SU-DHL-6 (cell line): Measurements from ENCODE around the gene HIP1R.
"Not testable (repeated sequence)": the region's sequence is repeated elsewhere in the genome, so short reads cannot be mapped to it uniquely, and the experiment has no call there.

Experiments
- H2AFZ ChIP-seq: fragments of 200-600 bp; sonication (generic); 2 replicates; pipeline ENCODE4 v1.6.1; 2014; ENCODE audit warnings: low read depth, mild to moderate bottlenecking, moderate library complexity, mixed read lengths, antibody characterized with exemption, low read length; ENCODE audit not compliant: severe bottlenecking
- H3F3A ChIP-seq: fragments of 200-600 bp; shearing (Covaris generic); 2 replicates; pipeline ENCODE4 v1.6.0; 2016; ENCODE audit warnings: antibody characterized with exemption, mild to moderate bottlenecking; ENCODE audit not compliant: insufficient read depth
- H3K27ac ChIP-seq: fragments of 200-600 bp; sonication (generic); 2 replicates; pipeline ENCODE4 v1.5.1; 2016; ENCODE audit warnings: low read depth, mild to moderate bottlenecking, low read length, moderate library complexity, mixed read lengths
- H3K27me3 ChIP-seq: fragments of 200-600 bp; sonication (generic), shearing (Covaris generic); 2 replicates; pipeline ENCODE4 v1.6.0; 2014; ENCODE audit warnings: mild to moderate bottlenecking, low read length
- H3K36me3 ChIP-seq: fragments of 200-600 bp; sonication (generic); 2 replicates; pipeline ENCODE4 v1.6.1; 2014; ENCODE audit warnings: mild to moderate bottlenecking, low read length, mixed read lengths
- H3K4me2 ChIP-seq: fragments of 300-600, 200-600 bp; shearing (Covaris generic), sonication (generic); 2 replicates; pipeline ENCODE4 v1.6.0; 2014; ENCODE audit warnings: low read length, low read depth, mild to moderate bottlenecking; ENCODE audit not compliant: poor library complexity, severe bottlenecking
- H3K4me3 ChIP-seq: fragments of 200-600 bp; sonication (generic); 2 replicates; pipeline ENCODE4 v1.5.1; 2014; ENCODE audit warnings: antibody characterized with exemption, low read length, mild to moderate bottlenecking, mixed read lengths; ENCODE audit not compliant: insufficient read depth, poor library complexity, severe bottlenecking
- H3K79me2 ChIP-seq: fragments of 200-600 bp; sonication (generic); 2 replicates; pipeline ENCODE4 v1.6.1; 2014; ENCODE audit warnings: mild to moderate bottlenecking, low read length, moderate library complexity; ENCODE audit not compliant: insufficient read depth
- H3K9ac ChIP-seq: fragments of 200-600 bp; sonication (generic); 2 replicates; pipeline ENCODE4 v1.7.0; 2014; ENCODE audit warnings: mild to moderate bottlenecking, low read length
- H3K9me2 ChIP-seq: fragments of 200-600 bp; sonication (generic); replicated peaks from 2 replicates; pipeline ENCODE4 v1.6.1; 2014; ENCODE audit warnings: low read length; ENCODE audit not compliant: insufficient read depth
- H3K9me3 ChIP-seq: fragments of 200-600 bp; sonication (generic); 2 replicates; pipeline ENCODE4 v1.6.1; 2014; ENCODE audit warnings: low read length, mixed read lengths; ENCODE audit not compliant: insufficient read depth
- H4K20me1 ChIP-seq: fragments of 200-600 bp; sonication (generic); 2 replicates; pipeline ENCODE4 v1.6.1; 2014; ENCODE audit warnings: low read depth, mild to moderate bottlenecking, antibody characterized with exemption, low read length, moderate library complexity, mixed read lengths
- EZH2phosphoT487 ChIP-seq: fragments of 200-600 bp; sonication (generic), shearing (Covaris generic); conservative IDR thresholded peaks from 2 replicates; pipeline ENCODE4 v1.6.1; 2018; ENCODE audit warnings: mild to moderate bottlenecking, antibody characterized with exemption, low read length, moderate library complexity, mixed read lengths
- TF ChIP-seq, protein P1 (sequence below): fragments of 200-600 bp; sonication (generic); IDR thresholded peaks from one replicate; pipeline ENCODE4 v1.5.1; 2017; ENCODE audit warnings: antibody characterized with exemption, mild to moderate bottlenecking, low read length, moderate library complexity; ENCODE audit not compliant: insufficient read depth, poor library complexity, severe bottlenecking

HIP1R gene

DNA sequence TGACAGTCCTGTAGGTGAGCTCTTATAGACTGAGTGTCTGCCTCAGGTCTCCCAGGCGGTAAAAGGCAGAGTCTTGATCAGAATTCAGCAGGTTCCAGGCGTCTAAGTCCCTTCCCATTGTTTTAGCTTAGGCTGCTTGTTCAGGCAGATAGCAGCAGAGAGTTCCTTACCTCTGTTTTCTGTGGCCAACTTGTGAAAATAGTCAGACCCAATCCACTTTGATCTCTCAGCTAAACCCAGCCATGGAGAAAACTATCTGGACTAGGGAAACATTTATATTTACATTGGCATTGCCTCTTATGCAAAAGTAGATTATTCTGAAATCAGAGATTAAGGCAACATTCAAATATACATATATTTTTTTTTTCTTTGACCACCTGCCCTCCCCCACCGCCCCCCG, 39.5 kb upstream of the HIP1R start:
- no peaks in the 10 kb centered on the region for H3F3A ChIP-seq
- no peaks in the 10 kb centered on the region for H3K9me3 ChIP-seq
- no peaks in the 10 kb centered on the region for H3K36me3 ChIP-seq
- no peaks in the 10 kb centered on the region for H3K27me3 ChIP-seq
- no peaks in the 10 kb centered on the region for H3K9me2 ChIP-seq
- no peak overlapping the region for H2AFZ ChIP-seq
- H3K27ac ChIP-seq, result no peak overlapping the region
- no peak overlapping the region for H3K4me2 ChIP-seq
- H3K4me3 ChIP-seq, result no peak overlapping the region
- no peaks in the 10 kb centered on the region for H3K79me2 ChIP-seq
- H4K20me1 ChIP-seq, result no peaks in the 10 kb centered on the region
- no peak for TF ChIP-seq EZH2phosphoT487
- TF ChIP-seq, protein P1, sequence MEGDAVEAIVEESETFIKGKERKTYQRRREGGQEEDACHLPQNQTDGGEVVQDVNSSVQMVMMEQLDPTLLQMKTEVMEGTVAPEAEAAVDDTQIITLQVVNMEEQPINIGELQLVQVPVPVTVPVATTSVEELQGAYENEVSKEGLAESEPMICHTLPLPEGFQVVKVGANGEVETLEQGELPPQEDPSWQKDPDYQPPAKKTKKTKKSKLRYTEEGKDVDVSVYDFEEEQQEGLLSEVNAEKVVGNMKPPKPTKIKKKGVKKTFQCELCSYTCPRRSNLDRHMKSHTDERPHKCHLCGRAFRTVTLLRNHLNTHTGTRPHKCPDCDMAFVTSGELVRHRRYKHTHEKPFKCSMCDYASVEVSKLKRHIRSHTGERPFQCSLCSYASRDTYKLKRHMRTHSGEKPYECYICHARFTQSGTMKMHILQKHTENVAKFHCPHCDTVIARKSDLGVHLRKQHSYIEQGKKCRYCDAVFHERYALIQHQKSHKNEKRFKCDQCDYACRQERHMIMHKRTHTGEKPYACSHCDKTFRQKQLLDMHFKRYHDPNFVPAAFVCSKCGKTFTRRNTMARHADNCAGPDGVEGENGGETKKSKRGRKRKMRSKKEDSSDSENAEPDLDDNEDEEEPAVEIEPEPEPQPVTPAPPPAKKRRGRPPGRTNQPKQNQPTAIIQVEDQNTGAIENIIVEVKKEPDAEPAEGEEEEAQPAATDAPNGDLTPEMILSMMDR, result no peak
- no peak overlapping the region for H3K9ac ChIP-seq

DNA sequence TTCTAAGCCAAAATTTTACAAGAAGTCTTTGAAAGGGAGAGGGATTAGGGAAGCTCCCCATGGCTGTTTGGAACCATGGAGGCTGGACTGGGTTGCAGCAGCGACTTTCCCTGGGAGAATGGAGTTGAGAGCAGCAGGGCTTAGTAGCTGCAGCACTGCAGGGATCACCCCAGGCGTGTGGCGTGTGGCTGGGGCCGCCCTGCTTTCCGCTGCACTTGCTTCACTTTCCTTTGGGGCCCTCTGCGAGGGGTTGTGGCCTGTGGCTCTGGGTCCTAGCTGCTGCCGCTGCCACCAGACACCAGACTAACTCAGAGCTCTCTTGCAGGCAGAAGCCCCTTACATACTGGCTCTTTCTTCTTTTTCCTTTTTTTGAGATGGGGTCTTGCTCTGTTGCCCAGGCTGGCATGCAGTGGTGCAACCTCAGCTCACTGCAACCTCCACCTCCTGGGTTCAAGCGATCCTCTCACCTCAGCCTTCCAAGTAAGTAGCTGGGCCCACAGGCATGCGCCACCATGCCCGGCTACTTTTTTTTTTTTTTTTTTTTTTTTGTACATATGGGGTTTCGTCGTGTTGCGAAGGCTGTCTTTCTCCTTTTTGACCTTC, 35.5 kb upstream of the HIP1R start:
- Histone ChIP-seq H3K9ac (no peak overlapping the region), H3K4me3 (no peak overlapping the region), H3K4me2 (no peak overlapping the region), H3K9me2 (no peaks in the 10 kb centered on the region), H3K36me3 (no peaks in the 10 kb centered on the region), H4K20me1 (no peaks in the 10 kb centered on the region), H3K27me3 (no peaks in the 10 kb centered on the region), H3F3A (no peaks in the 10 kb centered on the region), H3K9me3 (no peaks in the 10 kb centered on the region), H2AFZ (no peak overlapping the region), H3K79me2 (no peaks in the 10 kb centered on the region), H3K27ac (no peak overlapping the region)
- no peak for TF ChIP-seq EZH2phosphoT487
- TF ChIP-seq, protein P1, result no peak

DNA sequence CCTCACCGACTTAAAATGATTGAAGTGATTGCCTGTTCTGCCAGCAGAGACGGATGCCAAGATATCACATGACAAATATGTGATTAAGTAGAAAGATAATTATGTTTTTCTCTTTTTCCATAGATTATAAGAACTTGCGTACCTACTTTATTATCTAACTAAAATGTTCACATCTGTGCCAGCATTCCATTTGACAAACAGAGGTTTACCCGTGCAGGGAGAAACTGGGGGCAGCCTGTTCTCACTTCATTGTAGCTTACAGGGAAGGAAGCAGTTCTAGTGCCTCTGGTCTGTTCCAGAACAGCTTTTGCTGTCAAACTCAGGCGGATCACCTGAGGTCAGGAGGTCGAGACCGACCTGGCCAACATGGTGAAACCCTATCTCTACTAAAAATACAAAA, 31.3 kb upstream of the HIP1R start:
- TF ChIP-seq, protein P1, result no peak
- TF ChIP-seq EZH2phosphoT487, result no peak
- H3K4me3 ChIP-seq, result no peak overlapping the region
- H3K36me3 ChIP-seq, result no peaks in the 10 kb centered on the region

DNA sequence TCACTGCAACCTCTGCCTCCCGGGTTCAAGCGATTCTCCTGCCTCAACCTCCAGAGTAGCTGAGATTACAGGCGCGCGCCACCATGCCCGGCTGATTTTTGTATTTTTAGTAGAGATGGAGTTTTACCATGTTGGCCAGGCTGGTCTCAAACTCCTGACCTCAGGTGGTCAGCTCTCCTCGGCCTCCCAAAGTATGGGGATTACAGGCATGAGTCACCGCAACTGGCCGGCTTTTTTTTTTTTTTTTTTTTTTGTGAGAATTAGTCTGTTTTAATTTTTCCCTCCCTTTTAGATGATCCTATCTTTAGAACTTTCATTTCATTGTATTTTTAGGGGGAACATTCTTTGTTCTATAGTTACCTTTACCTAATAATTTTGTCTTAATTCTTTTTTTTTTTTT, 30.3 kb upstream of the HIP1R start:
- not testable (repeated sequence) for H2AFZ ChIP-seq, H3K4me3 ChIP-seq, H3K9me3 ChIP-seq, H3K36me3 ChIP-seq, H3F3A ChIP-seq, H3K27ac ChIP-seq, H3K9me2 ChIP-seq, H4K20me1 ChIP-seq, H3K27me3 ChIP-seq, H3K79me2 ChIP-seq, H3K4me2 ChIP-seq, H3K9ac ChIP-seq

More for the DNA sequence above, 31.3 kb upstream of the HIP1R start:
- no peak overlapping the region for H3K27ac ChIP-seq
- H3F3A ChIP-seq, result no peaks in the 10 kb centered on the region
- no peaks in the 10 kb centered on the region for H3K9me3 ChIP-seq
- H3K4me2 ChIP-seq, result no peak overlapping the region
- no peaks in the 10 kb centered on the region for H3K27me3 ChIP-seq
- H3K79me2 ChIP-seq, result no peaks in the 10 kb centered on the region
- H2AFZ ChIP-seq, result no peak overlapping the region
- H3K9ac ChIP-seq, result no peak overlapping the region
- no peaks in the 10 kb centered on the region for H4K20me1 ChIP-seq
- no peaks in the 10 kb centered on the region for H3K9me2 ChIP-seq
